Measurements from ENCODE around the gene IFT27. TPM values are rescaled to one million over a fixed set of nuclear protein-coding genes. Genes with fewer than 3 reads are reported as not detected.

The IFT27 gene
- total and polyA plus RNA-seq, 2 experiments from 2014 or later: 28.5 to 63.5 TPM

DNA sequence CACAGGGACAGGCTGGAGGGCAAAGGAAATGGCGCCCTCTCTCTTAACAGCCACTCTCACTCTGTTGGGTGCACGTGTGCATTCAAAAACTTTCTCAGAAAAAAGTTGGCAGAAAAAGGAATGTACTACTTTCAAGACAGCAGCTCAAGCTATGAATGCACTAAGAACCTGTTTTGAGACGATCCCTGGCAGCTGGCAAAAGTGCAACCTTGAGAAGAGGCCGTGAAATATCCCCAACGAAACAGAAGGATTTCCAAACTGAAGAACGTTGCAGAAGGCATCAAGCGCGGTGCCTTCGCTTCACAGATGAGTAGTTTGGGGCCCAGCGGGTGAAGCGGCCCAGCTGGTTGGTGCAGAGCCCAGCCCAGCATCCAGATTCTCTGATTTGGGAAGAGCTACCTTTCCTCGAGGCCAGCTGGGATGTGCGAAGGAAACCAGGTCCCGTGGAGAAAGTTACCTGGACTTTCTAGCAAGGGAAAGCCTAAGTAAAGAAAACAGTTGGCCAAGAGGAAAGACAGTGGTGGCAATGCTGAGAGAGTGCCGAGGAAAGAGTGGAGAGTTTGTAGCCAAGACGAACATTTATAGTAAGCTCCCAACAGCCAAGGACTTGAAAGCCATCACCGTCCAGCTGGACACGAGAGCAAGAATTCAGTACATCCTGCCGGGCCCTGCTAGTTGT is 16.3 kb downstream of the IFT27 start:
- H3K36me3 ChIP-seq (ENCODE audit: insufficient read depth): no peaks in the 10 kb centered on the region
- no peak for DNase-seq (ENCODE audit: low spot score)
- TF ChIP-seq EZH2phosphoT487 (IDR thresholded peaks at IDR 0.05; ENCODE audit: unreplicated experiment): no peak
- peak in 1 of 2 experiments; percentile 41; a peak in 2 of 4 replicates for TF ChIP-seq CTCF (conservative IDR thresholded peaks at IDR 0.05; ENCODE audit: low read depth in 2 of 2)
- no peaks in the 10 kb centered on the region for H3K79me2 ChIP-seq (replicated peaks; ENCODE audit: insufficient read depth)
- peaks cover 11% of the 10 kb centered on the region for H3K4me1 Mint-ChIP-seq
- no peaks in the 10 kb centered on the region; the same call in 2 of the 3 replicates for H3K9me3 Mint-ChIP-seq
- ATAC-seq: no peak
- no peaks in the 10 kb centered on the region for H3K9me2 ChIP-seq (ENCODE audit: insufficient read depth)
- no peak overlapping the region for H3K27ac ChIP-seq (ENCODE audit: low read depth)
- H3K27me3 Mint-ChIP-seq (ENCODE audit: insufficient read depth, low read depth, poor library complexity): peaks cover 12% of the 10 kb centered on the region
- H3K27me3 ChIP-seq (ENCODE audit: insufficient read depth): no peaks in the 10 kb centered on the region
- no peak overlapping the region for H3K27ac Mint-ChIP-seq
- H2AFZ ChIP-seq: no peak overlapping the region
- H3F3A ChIP-seq (replicated peaks; ENCODE audit: low read depth): no peaks in the 10 kb centered on the region
- peaks cover 19% of the 10 kb centered on the region for H3K36me3 Mint-ChIP-seq (ENCODE audit: low read depth)
- H4K20me1 ChIP-seq (replicated peaks; ENCODE audit: insufficient read depth): no peaks in the 10 kb centered on the region
- no peak overlapping the region for H3K4me3 ChIP-seq
- no peaks in the 10 kb centered on the region for H3K4me1 ChIP-seq (ENCODE audit: insufficient read depth)
- no peak overlapping the region; the same call in 2 of the 3 replicates for H3K4me3 Mint-ChIP-seq
- H3K4me2 ChIP-seq: no peak overlapping the region

- Histone ChIP-seq H2AFZ (no peak overlapping the region), H3K4me3 (no peak overlapping the region), H3K4me2 (no peak overlapping the region), H3K27ac (ENCODE audit: low read depth) (no peak overlapping the region), H3K79me2 (replicated peaks; ENCODE audit: insufficient read depth) (no peaks in the 10 kb centered on the region), H3K9me2 (ENCODE audit: insufficient read depth) (no peaks in the 10 kb centered on the region), H3K36me3 (ENCODE audit: insufficient read depth) (no peaks in the 10 kb centered on the region), H3K27me3 (ENCODE audit: insufficient read depth) (no peaks in the 10 kb centered on the region), H3F3A (replicated peaks; ENCODE audit: low read depth) (no peaks in the 10 kb centered on the region), H3K4me1 (ENCODE audit: insufficient read depth) (no peaks in the 10 kb centered on the region), H4K20me1 (replicated peaks; ENCODE audit: insufficient read depth) (no peaks in the 10 kb centered on the region)
- no peak overlapping the region for H3K4me3 Mint-ChIP-seq
- no peak for ATAC-seq
- H3K27ac Mint-ChIP-seq: no peak overlapping the region; the same call in 1 of the 2 replicates
- H3K36me3 Mint-ChIP-seq (ENCODE audit: low read depth): peaks cover 14% of the 10 kb centered on the region
- H3K4me1 Mint-ChIP-seq: peaks cover 11% of the 10 kb centered on the region
- TF ChIP-seq JUNB (IDR thresholded peaks at IDR 0.05; ENCODE audit: unreplicated experiment) (no peak), NANOG (IDR thresholded peaks at IDR 0.05; ENCODE audit: borderline replicate concordance) (no peak), ZNF114 (CRISPR knock-in tag; IDR thresholded peaks at IDR 0.05) (no peak), STAT1 (IDR thresholded peaks at IDR 0.05; ENCODE audit: unreplicated experiment) (no peak)
- DNase-seq (ENCODE audit: low spot score): no peak
- peaks cover 12% of the 10 kb centered on the region for H3K27me3 Mint-ChIP-seq (ENCODE audit: insufficient read depth, low read depth, poor library complexity)
- H3K9me3 Mint-ChIP-seq: no peaks in the 10 kb centered on the region; the same call in 2 of the 3 replicates
Measured at GRCh38 chr22:36758792-36759271, 17.1 kb downstream of the IFT27 start.

DNA sequence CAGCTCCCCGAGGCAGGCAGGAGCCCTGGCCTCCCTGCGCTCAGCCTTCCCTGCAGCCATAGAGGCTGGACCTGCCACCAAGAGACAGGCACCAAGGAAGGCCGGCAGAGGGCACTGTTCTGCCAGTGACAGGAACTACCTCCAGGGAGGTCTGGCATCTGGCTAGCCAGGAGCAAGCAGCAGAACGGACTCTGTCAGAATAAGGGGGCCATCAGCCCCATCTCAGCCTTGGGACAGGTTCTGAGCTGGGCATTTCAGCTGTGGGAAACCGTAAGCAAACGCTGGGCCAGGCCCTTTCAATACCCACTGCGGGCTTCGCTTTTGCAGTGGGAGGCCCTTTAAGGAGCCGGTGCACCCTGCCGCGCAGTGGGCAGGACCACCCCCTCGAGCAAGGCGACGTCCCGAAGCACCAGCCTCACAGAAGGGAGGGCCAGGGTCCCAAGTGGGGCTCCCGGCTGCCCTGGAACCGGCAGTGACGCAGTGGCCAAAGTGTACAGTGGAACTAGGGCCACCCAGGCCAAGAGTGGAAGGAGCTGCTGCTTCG is 18.2 kb downstream of the IFT27 start:
- Histone ChIP-seq H3K4me3 (no peak overlapping the region), H3K27ac (ENCODE audit: low read depth) (no peak overlapping the region), H3K36me3 (ENCODE audit: insufficient read depth) (no peaks in the 10 kb centered on the region), H3K79me2 (replicated peaks; ENCODE audit: insufficient read depth) (no peaks in the 10 kb centered on the region), H3F3A (replicated peaks; ENCODE audit: low read depth) (no peaks in the 10 kb centered on the region), H4K20me1 (replicated peaks; ENCODE audit: insufficient read depth) (no peaks in the 10 kb centered on the region), H3K27me3 (ENCODE audit: insufficient read depth) (no peaks in the 10 kb centered on the region), H3K4me1 (ENCODE audit: insufficient read depth) (no peaks in the 10 kb centered on the region), H2AFZ (no peak overlapping the region), H3K9me2 (ENCODE audit: insufficient read depth) (no peaks in the 10 kb centered on the region), H3K4me2 (no peak overlapping the region)
- peaks cover 5% of the 10 kb centered on the region for H3K36me3 Mint-ChIP-seq (ENCODE audit: low read depth)
- no peaks in the 10 kb centered on the region; the same call in 2 of the 3 replicates for H3K9me3 Mint-ChIP-seq
- peaks cover 11% of the 10 kb centered on the region for H3K4me1 Mint-ChIP-seq
- ATAC-seq (peak; percentile 95), DNase-seq (ENCODE audit: low spot score) (peak; percentile 90)
- peak; percentile 81 to 86 for TF ChIP-seq CTCF (conservative IDR thresholded peaks at IDR 0.05; ENCODE audit: low read depth in 2 of 2)
- no peak for TF ChIP-seq EZH2 (IDR thresholded peaks at IDR 0.05; ENCODE audit: low read depth, unreplicated experiment)
- no peak for TF ChIP-seq POLR2AphosphoS5 (IDR thresholded peaks at IDR 0.05; ENCODE audit: low read depth)
- TF ChIP-seq, protein P1, sequence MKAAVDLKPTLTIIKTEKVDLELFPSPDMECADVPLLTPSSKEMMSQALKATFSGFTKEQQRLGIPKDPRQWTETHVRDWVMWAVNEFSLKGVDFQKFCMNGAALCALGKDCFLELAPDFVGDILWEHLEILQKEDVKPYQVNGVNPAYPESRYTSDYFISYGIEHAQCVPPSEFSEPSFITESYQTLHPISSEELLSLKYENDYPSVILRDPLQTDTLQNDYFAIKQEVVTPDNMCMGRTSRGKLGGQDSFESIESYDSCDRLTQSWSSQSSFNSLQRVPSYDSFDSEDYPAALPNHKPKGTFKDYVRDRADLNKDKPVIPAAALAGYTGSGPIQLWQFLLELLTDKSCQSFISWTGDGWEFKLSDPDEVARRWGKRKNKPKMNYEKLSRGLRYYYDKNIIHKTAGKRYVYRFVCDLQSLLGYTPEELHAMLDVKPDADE (IDR thresholded peaks at IDR 0.05): no peak
- no peak for TF ChIP-seq EZH2phosphoT487 (IDR thresholded peaks at IDR 0.05; ENCODE audit: unreplicated experiment)
- no peak overlapping the region for H3K27ac Mint-ChIP-seq
- H3K27me3 Mint-ChIP-seq (ENCODE audit: insufficient read depth, low read depth, poor library complexity): peaks cover 12% of the 10 kb centered on the region
- H3K4me3 Mint-ChIP-seq: no peak overlapping the region

All from GM23338 (cell line).